Panc1 (cell line): ENCODE data around the gene GRHL1. TPM values are rescaled to one million over a fixed set of nuclear protein-coding genes. Genes with fewer than 3 reads are reported as not detected.

ENCODE experiments used
- ATAC-seq: fragments of 200-7000 bp; cut with Tn5 transposase; 2 replicates; pipeline ENCODE4 v1.9.1; 2020; ENCODE audit warnings: mild to moderate bottlenecking, moderate library complexity
- BruUV-seq: library from RNA; stranded (reverse); fragments of 400-500 nt; replicated peaks from 2 replicates; lab custom pipeline; 2021; lab: Mats Ljungman, UMichigan
- CTCF ChIA-PET: fragments of 300-600 bp; sonication (Branson Sonifier 250); formaldehyde crosslinking; loops from one replicate; lab custom pipeline; 2022; ENCODE audit warnings: antibody characterized with exemption; lab: Charles Lee
- POLR2A ChIA-PET: fragments of 300-600 bp; sonication (Branson Sonifier 250); formaldehyde crosslinking; loops from one replicate; lab custom pipeline; 2022; ENCODE audit warnings: antibody characterized with exemption; lab: Charles Lee
- DNase-seq: peaks from one replicate; pipeline ENCODE4 v3.0.0-alpha.2; 2010; ENCODE audit warnings: low read depth, low spot score
- H3K27ac ChIP-seq: 2 replicates; pipeline ENCODE4 v1.5.1; 2011; ENCODE audit warnings: mild to moderate bottlenecking, low read length, inconsistent platforms
- H3K27me3 ChIP-seq: fragments of 200-500 bp; sonication (Bioruptor generic); 2 replicates; pipeline ENCODE4 v1.6.0; 2014; ENCODE audit warnings: low read length, inconsistent platforms; ENCODE audit not compliant: control insufficient read depth, insufficient read depth
- H3K36me3 ChIP-seq: fragments of 200-500 bp; sonication (Bioruptor generic); 2 replicates; pipeline ENCODE4 v1.5.1; 2014; ENCODE audit warnings: inconsistent platforms, mild to moderate bottlenecking, low read length, moderate library complexity; ENCODE audit not compliant: control insufficient read depth, insufficient read depth
- H3K4me1 ChIP-seq: 2 replicates; pipeline ENCODE4 v1.5.1; 2011; ENCODE audit warnings: inconsistent platforms, mild to moderate bottlenecking, low read length, moderate library complexity; ENCODE audit not compliant: control insufficient read depth, insufficient read depth
- H3K4me3 ChIP-seq, 2 experiments: 2 replicates each; pipeline ENCODE4 v1.5.1; 2011 to 2012; ENCODE audit warnings: low read depth in 2 of 2, low read length in 2 of 2, mild to moderate bottlenecking in 2 of 2, inconsistent platforms in 1 of 2, moderate library complexity in 1 of 2
- H3K9me3 ChIP-seq: fragments of 200-500 bp; sonication (Bioruptor generic); 2 replicates; pipeline ENCODE4 v1.5.1; 2014; ENCODE audit warnings: low read depth, mild to moderate bottlenecking, inconsistent platforms, low read length, moderate library complexity; ENCODE audit not compliant: control insufficient read depth, insufficient read depth
- POLR2AphosphoS5 ChIP-seq: IDR thresholded peaks from 2 replicates; pipeline ENCODE4 v1.6.1; 2012; ENCODE audit warnings: mild to moderate bottlenecking, low read depth, low read length, moderate library complexity
- SIN3A ChIP-seq: IDR thresholded peaks from 2 replicates; pipeline ENCODE4 v1.6.1; 2012; ENCODE audit warnings: low read depth, mild to moderate bottlenecking, low read length, moderate library complexity, borderline replicate concordance; ENCODE audit not compliant: insufficient read depth
- TCF7L2 ChIP-seq: IDR thresholded peaks from 2 replicates; pipeline ENCODE4 v1.6.1; 2011; ENCODE audit warnings: mild to moderate bottlenecking, low read depth, low read length, inconsistent platforms
- in situ Hi-C: cut with HindIII; loops from 2 replicates; pipeline ENCODE4 v1.10.0; 2016; ENCODE audit warnings: low sequenced_read_pairs, low pct_unique_long_range_greater_than_20kb
- intact Hi-C: fragments of 100-400 bp; cut with micrococcal nuclease; formaldehyde crosslinking; loops from one replicate; pipeline ENCODE4 v1.10.0; 2022; ENCODE audit not compliant: unreplicated experiment
- total RNA-seq: library from RNA; stranded (reverse); gene quantifications from one replicate; pipeline ENCODE4 v1.2.1, GENCODE V29; 2021; ENCODE audit not compliant: unreplicated experiment
- TF ChIP-seq, protein P1 (sequence below), 2 experiments: IDR thresholded peaks; 2 replicates each; pipeline ENCODE4 v1.6.1; 2011 to 2012; ENCODE audit warnings: low read depth in 2 of 2, control low read depth in 1 of 2, low read length in 1 of 2, mild to moderate bottlenecking in 1 of 2, moderate library complexity in 1 of 2; ENCODE audit not compliant: insufficient read depth in 1 of 2
- TF ChIP-seq, protein P2 (sequence below): fragments of 450-650 bp; IDR thresholded peaks from 2 replicates; pipeline ENCODE4 v1.5.1; 2017; ENCODE audit warnings: mild to moderate bottlenecking

The GRHL1 gene
- total RNA-seq, 1 experiment from 2014 or later: 4.7 TPM

GRCh38 chr2:9993488-9994165, 42.1 kb downstream of the GRHL1 start:
- ChIA-PET CTCF (interaction anchor here (1.0 kb wide), 1 partner anchor 9 kb away, joined by 4 read pairs; no protein-coding TSS in a partner anchor), POLR2A (no interaction called here)
- no peaks in the 10 kb centered on the region for H3K36me3 ChIP-seq
- no peaks in the 10 kb centered on the region for H3K9me3 ChIP-seq
- BruUV-seq: no TSS peak
- ATAC-seq: no peak
- intact Hi-C loops: no loop called here
- DNase-seq: no peak
- no peaks in the 10 kb centered on the region for H3K4me1 ChIP-seq
- no peak overlapping the region for H3K27ac ChIP-seq
- no peak overlapping the region for H3K4me3 ChIP-seq
- in situ Hi-C loops: no loop called here
- TF ChIP-seq, protein P1, sequence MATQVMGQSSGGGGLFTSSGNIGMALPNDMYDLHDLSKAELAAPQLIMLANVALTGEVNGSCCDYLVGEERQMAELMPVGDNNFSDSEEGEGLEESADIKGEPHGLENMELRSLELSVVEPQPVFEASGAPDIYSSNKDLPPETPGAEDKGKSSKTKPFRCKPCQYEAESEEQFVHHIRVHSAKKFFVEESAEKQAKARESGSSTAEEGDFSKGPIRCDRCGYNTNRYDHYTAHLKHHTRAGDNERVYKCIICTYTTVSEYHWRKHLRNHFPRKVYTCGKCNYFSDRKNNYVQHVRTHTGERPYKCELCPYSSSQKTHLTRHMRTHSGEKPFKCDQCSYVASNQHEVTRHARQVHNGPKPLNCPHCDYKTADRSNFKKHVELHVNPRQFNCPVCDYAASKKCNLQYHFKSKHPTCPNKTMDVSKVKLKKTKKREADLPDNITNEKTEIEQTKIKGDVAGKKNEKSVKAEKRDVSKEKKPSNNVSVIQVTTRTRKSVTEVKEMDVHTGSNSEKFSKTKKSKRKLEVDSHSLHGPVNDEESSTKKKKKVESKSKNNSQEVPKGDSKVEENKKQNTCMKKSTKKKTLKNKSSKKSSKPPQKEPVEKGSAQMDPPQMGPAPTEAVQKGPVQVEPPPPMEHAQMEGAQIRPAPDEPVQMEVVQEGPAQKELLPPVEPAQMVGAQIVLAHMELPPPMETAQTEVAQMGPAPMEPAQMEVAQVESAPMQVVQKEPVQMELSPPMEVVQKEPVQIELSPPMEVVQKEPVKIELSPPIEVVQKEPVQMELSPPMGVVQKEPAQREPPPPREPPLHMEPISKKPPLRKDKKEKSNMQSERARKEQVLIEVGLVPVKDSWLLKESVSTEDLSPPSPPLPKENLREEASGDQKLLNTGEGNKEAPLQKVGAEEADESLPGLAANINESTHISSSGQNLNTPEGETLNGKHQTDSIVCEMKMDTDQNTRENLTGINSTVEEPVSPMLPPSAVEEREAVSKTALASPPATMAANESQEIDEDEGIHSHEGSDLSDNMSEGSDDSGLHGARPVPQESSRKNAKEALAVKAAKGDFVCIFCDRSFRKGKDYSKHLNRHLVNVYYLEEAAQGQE (IDR thresholded peaks at IDR 0.05; ENCODE audit: insufficient read depth in 1 of 2, low read depth in 2 of 2, low read length in 1 of 2): no peak
- TF ChIP-seq SIN3A: no peak
- no peak for TF ChIP-seq TCF7L2
- TF ChIP-seq POLR2AphosphoS5: no peak
- TF ChIP-seq, protein P2, sequence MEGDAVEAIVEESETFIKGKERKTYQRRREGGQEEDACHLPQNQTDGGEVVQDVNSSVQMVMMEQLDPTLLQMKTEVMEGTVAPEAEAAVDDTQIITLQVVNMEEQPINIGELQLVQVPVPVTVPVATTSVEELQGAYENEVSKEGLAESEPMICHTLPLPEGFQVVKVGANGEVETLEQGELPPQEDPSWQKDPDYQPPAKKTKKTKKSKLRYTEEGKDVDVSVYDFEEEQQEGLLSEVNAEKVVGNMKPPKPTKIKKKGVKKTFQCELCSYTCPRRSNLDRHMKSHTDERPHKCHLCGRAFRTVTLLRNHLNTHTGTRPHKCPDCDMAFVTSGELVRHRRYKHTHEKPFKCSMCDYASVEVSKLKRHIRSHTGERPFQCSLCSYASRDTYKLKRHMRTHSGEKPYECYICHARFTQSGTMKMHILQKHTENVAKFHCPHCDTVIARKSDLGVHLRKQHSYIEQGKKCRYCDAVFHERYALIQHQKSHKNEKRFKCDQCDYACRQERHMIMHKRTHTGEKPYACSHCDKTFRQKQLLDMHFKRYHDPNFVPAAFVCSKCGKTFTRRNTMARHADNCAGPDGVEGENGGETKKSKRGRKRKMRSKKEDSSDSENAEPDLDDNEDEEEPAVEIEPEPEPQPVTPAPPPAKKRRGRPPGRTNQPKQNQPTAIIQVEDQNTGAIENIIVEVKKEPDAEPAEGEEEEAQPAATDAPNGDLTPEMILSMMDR: no peak
- H3K27me3 ChIP-seq: no peaks in the 10 kb centered on the region

DNA sequence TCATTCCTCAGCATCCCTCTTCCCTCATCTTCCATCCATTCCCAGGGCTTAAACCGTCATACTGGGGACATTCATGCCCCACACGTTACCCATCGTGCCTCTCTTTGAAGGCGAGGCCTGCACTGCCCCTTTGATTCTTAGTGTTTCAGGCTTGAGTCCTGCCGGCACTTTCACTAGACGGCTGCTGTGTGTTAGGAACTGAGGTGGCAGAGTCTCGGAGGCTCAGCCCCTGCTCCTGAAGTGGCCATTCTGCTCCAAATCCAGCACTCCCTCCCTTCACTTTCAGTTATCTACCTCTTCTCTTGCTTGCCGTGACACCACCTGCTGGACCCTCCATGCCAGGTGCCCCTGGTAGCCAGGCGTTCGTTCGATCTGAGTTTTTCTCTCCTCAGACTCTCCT, 43.0 kb downstream of the GRHL1 start:
- no peak for DNase-seq
- no peaks in the 10 kb centered on the region for H3K4me1 ChIP-seq
- no peak overlapping the region for H3K4me3 ChIP-seq
- no peak overlapping the region for H3K27ac ChIP-seq
- ChIA-PET CTCF (no interaction called here), POLR2A (no interaction called here)
- H3K9me3 ChIP-seq: no peaks in the 10 kb centered on the region
- intact Hi-C loops (no loop called here), in situ Hi-C loops (no loop called here)
- BruUV-seq: no TSS peak
- H3K36me3 ChIP-seq: no peaks in the 10 kb centered on the region
- TF ChIP-seq POLR2AphosphoS5: no peak
- TF ChIP-seq, protein P1 (IDR thresholded peaks at IDR 0.05; ENCODE audit: insufficient read depth in 1 of 2, low read depth in 2 of 2, low read length in 1 of 2): no peak
- TF ChIP-seq, protein P2: no peak
- TF ChIP-seq TCF7L2: no peak
- TF ChIP-seq SIN3A: no peak
- no peaks in the 10 kb centered on the region for H3K27me3 ChIP-seq
- no peak for ATAC-seq
